ENCODE results near the gene ELK3. TPM values are rescaled to one million over a fixed set of nuclear protein-coding genes. Genes with fewer than 3 reads are reported as not detected.

The ELK3 gene
- total and polyA plus RNA-seq, 12 donors = 6.6 to 33.6 (median 18.7) TPM

DNA sequence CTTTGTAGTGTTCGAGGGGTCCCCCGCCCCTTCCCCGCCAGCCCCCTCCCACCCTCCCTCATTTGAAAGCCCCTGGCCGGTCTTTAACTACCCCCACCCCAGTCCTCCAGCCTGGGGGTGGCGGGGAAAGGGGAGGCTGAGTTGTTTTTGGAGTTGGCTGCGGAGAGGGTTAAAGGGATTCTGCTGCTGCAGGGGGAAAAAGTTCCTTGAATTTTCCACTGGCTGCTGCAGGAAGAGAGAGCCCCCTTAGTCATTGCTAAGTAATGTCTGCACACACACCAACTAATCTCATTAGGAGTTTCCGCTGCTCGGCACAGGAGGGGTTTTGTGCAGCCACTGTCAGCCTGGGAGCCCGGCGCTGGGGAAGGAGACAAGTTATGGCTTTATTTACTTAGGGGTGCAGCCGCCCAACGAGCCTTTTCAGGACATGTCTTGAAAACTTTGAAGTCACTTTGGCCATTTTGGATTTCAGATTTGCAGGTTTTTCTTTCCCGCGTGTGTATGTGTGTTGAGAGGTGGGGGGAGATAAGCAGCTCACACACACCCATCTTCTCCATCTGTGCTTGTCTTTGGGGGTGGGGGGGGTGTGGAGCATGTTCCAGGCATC, 1.8 kb downstream of the ELK3 start:
- Histone ChIP-seq H3K36me3 (replicated peaks in 1 of 2) (no peaks in the 10 kb centered on the region), H3K27me3 (no peaks in the 10 kb centered on the region), H3K9me3 (replicated peaks in 1 of 3) (no peaks in the 10 kb centered on the region), H3K27ac (peak overlapping the region in 3 of 5 donors; percentile 49 to 87 (median 75)), H3K4me1 (replicated peaks in 1 of 2) (peaks cover 22 to 38% of the 10 kb centered on the region in 2 donors), H3K4me3 (peak overlapping the region in 2 of 4 donors; percentile 67 to 90)
- TF ChIP-seq POLR2A (IDR thresholded peaks at IDR 0.05) = no peak
- TF ChIP-seq, protein P1, sequence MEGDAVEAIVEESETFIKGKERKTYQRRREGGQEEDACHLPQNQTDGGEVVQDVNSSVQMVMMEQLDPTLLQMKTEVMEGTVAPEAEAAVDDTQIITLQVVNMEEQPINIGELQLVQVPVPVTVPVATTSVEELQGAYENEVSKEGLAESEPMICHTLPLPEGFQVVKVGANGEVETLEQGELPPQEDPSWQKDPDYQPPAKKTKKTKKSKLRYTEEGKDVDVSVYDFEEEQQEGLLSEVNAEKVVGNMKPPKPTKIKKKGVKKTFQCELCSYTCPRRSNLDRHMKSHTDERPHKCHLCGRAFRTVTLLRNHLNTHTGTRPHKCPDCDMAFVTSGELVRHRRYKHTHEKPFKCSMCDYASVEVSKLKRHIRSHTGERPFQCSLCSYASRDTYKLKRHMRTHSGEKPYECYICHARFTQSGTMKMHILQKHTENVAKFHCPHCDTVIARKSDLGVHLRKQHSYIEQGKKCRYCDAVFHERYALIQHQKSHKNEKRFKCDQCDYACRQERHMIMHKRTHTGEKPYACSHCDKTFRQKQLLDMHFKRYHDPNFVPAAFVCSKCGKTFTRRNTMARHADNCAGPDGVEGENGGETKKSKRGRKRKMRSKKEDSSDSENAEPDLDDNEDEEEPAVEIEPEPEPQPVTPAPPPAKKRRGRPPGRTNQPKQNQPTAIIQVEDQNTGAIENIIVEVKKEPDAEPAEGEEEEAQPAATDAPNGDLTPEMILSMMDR (IDR thresholded peaks at IDR 0.05) = no peak
- WGBS, 4 donors = 11 to 22% (median 12%) methylated on average over 13 to 14 of the region's 14 CpGs
- DNase-seq = no peak
- intact Hi-C loops (cut with DNase I) = no loop called here

DNA sequence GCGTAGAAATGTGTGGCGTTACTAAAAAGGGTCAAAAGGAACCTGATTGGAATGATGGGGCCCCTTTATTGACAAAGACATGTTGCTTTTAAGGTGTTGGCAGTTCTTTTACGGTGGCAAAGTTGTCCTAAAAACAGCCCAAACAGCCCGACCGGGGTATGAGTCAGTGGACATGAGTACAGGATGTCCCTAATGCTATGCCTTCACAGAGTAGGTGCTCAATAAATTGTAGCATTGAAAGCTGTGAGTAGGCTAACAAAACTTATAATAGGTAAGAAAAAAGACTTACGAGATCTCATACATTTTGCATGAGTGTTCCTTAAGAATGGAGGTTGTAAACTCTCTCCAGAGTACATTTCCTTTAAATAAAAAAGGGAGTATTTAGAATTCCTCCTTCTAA, 2.6 kb downstream of the ELK3 start:
- H3K36me3 ChIP-seq (replicated peaks in 1 of 2) = no peaks in the 10 kb centered on the region
- DNase-seq = no peak

DNA sequence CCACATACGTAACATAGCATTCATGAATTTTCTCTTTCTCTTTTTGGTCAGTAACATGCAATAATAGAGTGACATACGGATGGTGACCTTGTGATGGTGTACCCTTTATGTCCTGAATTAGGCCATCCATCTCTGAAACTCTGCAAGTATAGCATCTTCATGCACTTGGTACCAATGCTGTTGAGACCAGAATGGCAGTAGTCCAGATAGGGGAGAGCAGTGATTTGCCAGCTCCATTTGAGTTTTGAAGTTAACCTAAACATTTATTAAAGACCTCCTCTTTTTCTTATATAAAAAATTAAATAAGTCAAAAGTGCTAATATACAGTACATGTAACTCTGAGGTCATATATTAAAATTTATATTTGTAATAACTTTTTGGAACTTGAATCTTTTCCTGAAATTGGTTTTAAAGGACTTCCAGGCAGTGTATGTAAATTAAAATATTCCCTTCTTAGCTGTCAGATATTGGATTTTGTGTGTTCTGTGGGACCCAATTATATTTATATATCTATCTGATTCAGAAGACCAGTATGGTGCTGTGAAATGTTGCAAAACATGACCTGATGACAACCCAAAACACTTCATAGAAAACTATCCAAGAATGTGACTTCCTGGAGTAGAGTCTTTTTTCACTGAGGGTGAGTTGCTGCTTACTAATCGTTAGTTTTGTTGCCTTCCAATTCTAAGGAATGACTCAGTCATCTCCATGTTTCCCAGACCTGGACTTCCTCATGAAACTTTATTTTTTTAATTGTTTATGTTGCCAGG, 3.5 kb downstream of the ELK3 start:
- WGBS, 4 donors = 27 to 42% (median 29%) methylated on average over 3 of the region's 3 CpGs
- Histone ChIP-seq H3K27ac (peak overlapping the region in 4 of 5 donors; percentile 1 to 74 (median 50)), H3K27me3 (no peaks in the 10 kb centered on the region), H3K36me3 (replicated peaks in 1 of 2) (no peaks in the 10 kb centered on the region), H3K4me3 (no peak overlapping the region), H3K4me1 (replicated peaks in 1 of 2) (peaks cover 22 to 47% of the 10 kb centered on the region in 2 donors), H3K9me3 (replicated peaks in 1 of 3) (no peaks in the 10 kb centered on the region)
- DNase-seq = no peak
- intact Hi-C loops (cut with DNase I) = no loop called here
- no peak for TF ChIP-seq POLR2A (IDR thresholded peaks at IDR 0.05)
- TF ChIP-seq, protein P1 (IDR thresholded peaks at IDR 0.05) = no peak

More for the DNA sequence above, 2.6 kb downstream of the ELK3 start:
- no peak overlapping the region for H3K4me3 ChIP-seq
- intact Hi-C loops (cut with DNase I) = no loop called here
- H3K27me3 ChIP-seq = no peaks in the 10 kb centered on the region
- H3K4me1 ChIP-seq (replicated peaks in 1 of 2) = peaks cover 22 to 46% of the 10 kb centered on the region in 2 donors
- peak overlapping the region in 1 of 5 donors; percentile 31 for H3K27ac ChIP-seq
- no peaks in the 10 kb centered on the region for H3K9me3 ChIP-seq (replicated peaks in 1 of 3)
- TF ChIP-seq, protein P1 (IDR thresholded peaks at IDR 0.05) = no peak
- no peak for TF ChIP-seq POLR2A (IDR thresholded peaks at IDR 0.05)
- WGBS, 4 donors = 52 to 62% (median 57%) methylated on average over 6 of the region's 6 CpGs

DNA sequence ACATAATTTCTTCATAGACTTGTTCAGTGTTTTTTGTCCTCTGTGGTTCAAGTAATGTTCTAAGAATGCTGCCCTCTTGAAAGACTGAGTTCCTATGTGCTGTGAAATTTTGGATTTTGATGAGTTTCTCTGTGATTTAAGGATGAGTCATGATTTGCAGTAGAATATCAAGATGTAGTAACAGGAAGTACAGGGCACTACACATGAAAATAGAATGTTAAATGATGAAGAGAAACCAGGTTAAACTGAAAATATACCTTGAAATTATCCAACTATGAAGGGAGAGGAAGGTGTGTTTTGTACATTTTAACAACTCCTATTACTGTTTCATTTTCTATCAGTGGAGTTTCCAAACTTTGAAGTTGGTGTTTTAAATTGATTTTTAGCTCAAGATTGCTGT, 4.8 kb downstream of the ELK3 start:
- TF ChIP-seq POLR2A (IDR thresholded peaks at IDR 0.05) = no peak
- intact Hi-C loops (cut with DNase I) = no loop called here
- no peaks in the 10 kb centered on the region for H3K27me3 ChIP-seq
- no peak for DNase-seq
- no peaks in the 10 kb centered on the region for H3K9me3 ChIP-seq (replicated peaks in 1 of 3)
- peak overlapping the region in 2 of 5 donors; percentile 6 to 32 for H3K27ac ChIP-seq
- peaks cover 22 to 47% of the 10 kb centered on the region in 2 donors for H3K4me1 ChIP-seq (replicated peaks in 1 of 2)
- H3K4me3 ChIP-seq = no peak overlapping the region
- no peaks in the 10 kb centered on the region for H3K36me3 ChIP-seq (replicated peaks in 1 of 2)

All from adrenal gland (tissue), 12 donors.